Thyroid gland (tissue), 4 donors: ENCODE measurements around the gene SLX4.

Source experiments
- CTCF ChIP-seq, 6 experiments: fragments of 200-600 bp in 3 of 6; fragments of 450-650 bp in 3 of 6; sonication (generic) in 3 of 6; IDR thresholded peaks; one replicate each; pipeline ENCODE4 v1.5.1; 2016 to 2019; ENCODE audit warnings: antibody characterized with exemption in 6 of 6, mild to moderate bottlenecking in 2 of 6, inconsistent platforms in 1 of 6, moderate library complexity in 1 of 6
- POLR2A ChIP-seq, 2 donors: fragments of 450-650 bp; IDR thresholded peaks; one replicate each; pipeline ENCODE4 v1.6.1; 2017; ENCODE audit warnings: antibody characterized with exemption in 2 of 2, mild to moderate bottlenecking in 2 of 2, moderate library complexity in 1 of 2

GRCh38 chr16:3581392-3581791 lies 30.0 kb downstream of the SLX4 start:
- TF ChIP-seq CTCF (IDR thresholded peaks at IDR 0.05) (no peak), POLR2A (IDR thresholded peaks at IDR 0.05) (no peak)
